GM18526 (cell line): ENCODE results near the gene PIGM.

Source experiments
- POLR2A ChIP-seq: IDR thresholded peaks from 3 replicates; pipeline ENCODE4 v1.6.1; 2011; ENCODE audit not compliant: insufficient read length; ENCODE audit errors: extremely low read depth

The PIGM gene

DNA sequence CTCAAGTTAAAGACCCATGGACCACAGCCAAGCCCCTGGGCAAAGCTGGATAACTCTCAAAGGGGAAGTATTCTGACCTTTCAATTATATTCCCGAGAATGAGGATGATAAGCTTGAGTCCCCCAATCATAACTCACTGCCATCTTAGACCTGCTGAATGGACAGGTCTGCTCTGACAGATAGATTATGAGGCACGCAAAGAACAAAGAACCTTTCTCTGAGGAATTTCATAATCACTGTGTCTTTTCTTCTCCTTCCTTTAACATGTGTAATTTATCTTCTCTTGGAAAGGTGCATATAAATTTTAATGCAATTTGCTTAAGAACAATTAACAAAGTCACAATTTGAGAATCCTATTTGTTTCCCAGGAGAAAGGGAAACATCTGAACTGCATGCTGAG is 22.0 kb downstream of the PIGM start:
- no peak for TF ChIP-seq POLR2A

DNA sequence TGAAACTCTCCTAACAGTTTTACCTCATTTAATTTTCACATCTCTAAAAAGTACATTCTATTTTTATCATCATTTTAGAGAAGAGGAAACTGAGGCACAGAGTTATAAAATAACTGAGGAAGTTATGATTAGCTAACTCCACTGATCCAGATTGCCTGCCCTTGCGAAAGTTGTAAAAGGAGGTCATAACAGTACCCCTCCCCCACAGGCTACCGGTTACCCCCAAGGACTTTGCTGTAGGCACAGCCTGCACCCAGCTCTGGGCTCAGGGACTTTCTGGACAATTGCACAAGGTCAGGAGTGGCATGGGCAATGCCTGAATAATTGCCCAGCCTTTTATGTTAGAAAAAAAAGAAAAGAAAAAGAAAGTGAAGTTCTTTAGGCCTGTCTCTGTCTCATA is 22.7 kb downstream of the PIGM start:
- TF ChIP-seq POLR2A = no peak

DNA sequence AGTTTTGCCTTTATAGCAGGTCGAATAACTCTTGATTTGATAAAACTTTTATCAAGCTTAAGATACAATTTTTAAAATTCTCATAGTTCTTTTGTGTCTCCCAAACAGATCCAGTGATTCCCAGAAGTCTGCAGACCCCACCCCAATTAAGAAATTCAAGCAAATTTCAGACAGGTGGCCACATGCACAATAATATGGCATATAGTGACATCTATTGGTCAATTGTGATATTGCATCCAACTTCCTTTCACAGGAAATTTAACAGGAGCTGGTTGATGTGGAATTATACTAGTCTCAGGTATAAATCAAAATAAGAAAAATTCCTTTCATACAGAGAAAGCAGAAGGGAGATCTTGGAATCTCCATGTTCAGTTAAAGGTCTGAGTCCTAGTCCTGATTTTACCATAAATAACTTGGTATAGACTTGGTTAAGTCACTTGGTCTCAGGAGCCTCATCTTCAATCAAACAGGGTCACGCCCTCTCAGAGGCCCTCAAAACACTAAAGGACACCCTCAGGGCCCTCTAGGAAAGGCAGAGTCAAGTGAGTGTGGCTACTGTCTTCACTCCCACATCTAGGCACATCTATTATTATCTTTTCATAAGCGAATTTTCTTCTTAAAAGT is 24.1 kb downstream of the PIGM start:
- TF ChIP-seq POLR2A = no peak

GRCh38 chr1:160006312-160006940 is 25.4 kb downstream of the PIGM start:
- TF ChIP-seq POLR2A = no peak

DNA sequence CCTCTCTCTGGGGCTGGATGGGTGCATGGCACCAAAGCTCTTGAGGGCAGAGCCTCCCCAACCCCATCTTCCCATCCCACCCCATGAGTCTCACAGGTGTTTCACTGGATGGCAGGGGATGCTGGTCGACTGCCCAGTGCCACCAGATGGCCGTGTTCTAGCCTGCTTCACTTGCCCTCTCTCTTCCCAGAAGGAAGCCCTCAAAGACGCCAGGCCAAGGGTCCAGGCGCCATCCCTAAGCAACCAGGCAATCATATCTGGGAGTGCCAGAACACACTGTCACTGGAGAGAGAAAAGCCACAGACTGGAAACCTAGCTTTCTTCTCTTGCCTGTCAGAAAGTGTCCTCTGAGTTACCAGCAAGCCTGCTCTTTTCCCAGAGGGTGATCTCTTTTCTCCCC is 26.7 kb downstream of the PIGM start:
- no peak for TF ChIP-seq POLR2A

DNA sequence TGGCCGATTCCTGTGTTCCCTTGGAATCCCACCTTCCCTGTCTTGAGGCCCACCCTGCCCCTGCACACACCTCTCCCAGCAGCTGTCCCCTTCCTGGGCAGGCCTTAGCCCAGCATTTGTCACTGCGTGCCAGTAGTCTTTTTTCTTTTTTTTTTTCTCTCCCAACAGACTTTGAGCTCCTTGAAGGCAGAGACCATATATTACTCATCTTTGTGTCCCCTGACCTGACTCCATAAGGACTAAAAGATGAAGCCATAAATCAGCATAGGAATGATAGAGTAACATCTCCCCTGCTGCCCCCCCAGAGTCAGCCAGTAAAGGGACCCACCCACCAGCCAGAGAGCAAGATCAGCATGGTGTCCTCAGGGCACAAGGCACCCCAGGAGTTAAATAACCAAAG is 27.4 kb downstream of the PIGM start:
- TF ChIP-seq POLR2A = no peak

- TF ChIP-seq POLR2A = no peak
These were observed 27.8 kb downstream of the PIGM start for GRCh38 chr1:160004001-160004400.

GRCh38 chr1:160001440-160001839 is 30.4 kb downstream of the PIGM start:
- no peak for TF ChIP-seq POLR2A

GRCh38 chr1:159999204-159999603 is 32.6 kb downstream of the PIGM start:
- no peak for TF ChIP-seq POLR2A

- TF ChIP-seq POLR2A = no peak
These were observed 35.1 kb downstream of the PIGM start for GRCh38 chr1:159996653-159997052.

DNA sequence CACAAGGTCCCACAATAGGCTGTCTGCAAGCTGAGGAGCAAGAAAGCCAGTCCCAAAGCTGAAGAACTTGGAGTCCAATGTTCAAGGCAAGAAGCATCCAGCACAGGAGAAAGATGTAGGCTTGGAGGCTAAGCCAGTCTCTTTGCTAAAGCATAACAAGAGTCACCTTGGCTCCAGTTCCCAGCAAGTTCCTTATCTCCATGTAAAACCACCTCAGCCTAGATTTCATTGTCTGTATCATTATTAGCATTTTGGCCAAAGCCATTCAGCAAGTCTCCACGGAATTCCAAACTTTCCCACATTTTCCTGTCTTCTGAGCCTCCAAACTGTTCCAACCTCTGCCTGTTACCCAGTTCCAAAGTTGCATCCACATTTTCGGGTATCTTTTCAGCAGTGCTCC is 36.9 kb downstream of the PIGM start:
- TF ChIP-seq POLR2A = no peak

DNA sequence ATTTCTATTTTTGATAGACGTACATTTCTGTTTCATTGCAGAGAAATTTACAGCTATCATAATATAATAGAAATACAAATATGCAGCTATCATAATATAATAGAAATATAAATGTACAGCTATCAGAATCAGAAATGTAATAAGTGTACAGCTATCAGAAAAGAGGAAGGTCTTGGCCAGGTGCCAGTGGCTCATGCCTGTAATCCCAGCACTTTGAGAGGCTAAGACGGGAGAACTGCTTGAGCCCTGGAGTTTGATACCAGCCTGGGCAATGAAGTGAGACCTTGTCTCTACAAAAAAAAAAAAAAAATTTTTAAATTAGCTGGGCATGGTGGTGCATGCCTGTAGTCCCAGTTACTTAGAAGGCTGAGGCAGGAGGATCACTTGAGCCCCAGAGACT is 37.9 kb downstream of the PIGM start:
- TF ChIP-seq POLR2A = no peak

- TF ChIP-seq POLR2A = no peak
These were observed 39.6 kb downstream of the PIGM start for GRCh38 chr1:159992161-159992560.

- TF ChIP-seq POLR2A = no peak
These were observed 40.3 kb downstream of the PIGM start for GRCh38 chr1:159991513-159991912.

DNA sequence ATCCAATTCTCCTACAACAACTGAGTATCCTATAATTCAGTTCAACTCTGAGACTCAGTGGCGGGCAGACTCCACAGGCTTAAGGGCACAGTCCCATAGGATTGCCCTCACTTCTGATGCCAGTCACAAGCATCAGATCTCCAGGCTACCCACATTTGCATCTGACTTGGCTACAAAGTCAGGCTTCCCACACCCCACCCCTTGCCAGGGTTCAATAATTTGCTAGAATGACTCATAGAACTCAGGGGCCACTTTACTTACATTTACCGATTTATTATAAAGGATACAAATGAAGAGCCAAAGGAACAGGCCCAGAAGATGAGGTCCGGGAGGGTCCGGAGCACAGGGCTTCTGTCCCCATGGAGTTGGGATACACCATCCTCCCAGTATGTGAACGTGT is 41.8 kb downstream of the PIGM start:
- no peak for TF ChIP-seq POLR2A

GRCh38 chr1:159989581-159989980 is 42.2 kb downstream of the PIGM start:
- no peak for TF ChIP-seq POLR2A

DNA sequence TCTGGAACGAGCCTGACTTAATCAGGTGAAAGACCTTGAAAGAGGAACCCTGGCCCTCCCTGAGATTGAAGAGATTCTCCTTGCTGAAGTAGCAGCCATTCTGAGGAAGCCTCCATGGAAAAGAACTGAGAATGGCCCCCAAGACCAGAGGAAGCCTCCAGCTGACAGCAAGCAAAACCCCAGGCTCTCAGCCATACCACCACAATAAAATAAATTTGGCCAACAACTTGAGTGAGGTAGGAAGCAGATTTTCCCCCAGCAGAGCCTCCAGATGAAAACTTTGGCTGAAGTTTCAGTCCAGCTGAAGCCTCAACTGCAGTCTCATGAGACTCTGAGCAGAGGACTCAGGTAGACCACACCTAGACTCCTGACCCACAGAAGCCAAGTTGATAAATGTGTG is 43.8 kb downstream of the PIGM start:
- no peak for TF ChIP-seq POLR2A
